WERI-Rb-1 (cell line): ENCODE measurements around the gene DMRT3.

Source experiments
- DNase-seq: peaks from one replicate; pipeline ENCODE4 v3.0.0-alpha.2; 2020
- H3K27ac ChIP-seq: fragments of 250-450 bp; sonication (Bioruptor Pico); 2 replicates; pipeline ENCODE4 v1.5.1; 2020; ENCODE audit warnings: mild to moderate bottlenecking, moderate library complexity
- H3K27me3 ChIP-seq: fragments of 250-450 bp; sonication (Bioruptor Pico); 2 replicates; pipeline ENCODE4 v1.5.1; 2021; ENCODE audit warnings: mild to moderate bottlenecking, low read depth, moderate library complexity; ENCODE audit not compliant: insufficient read depth, severe bottlenecking
- H3K36me3 ChIP-seq: fragments of 250-450 bp; sonication (Bioruptor Pico); 2 replicates; pipeline ENCODE4 v1.5.1; 2020; ENCODE audit warnings: mild to moderate bottlenecking, moderate library complexity
- H3K4me3 ChIP-seq: 2 replicates; pipeline ENCODE4 v1.5.1; 2011; ENCODE audit warnings: low read depth, mild to moderate bottlenecking, control low read depth, low read length
- H3K9me3 ChIP-seq: fragments of 250-450 bp; sonication (Bioruptor Pico); 2 replicates; pipeline ENCODE4 v1.5.1; 2021; ENCODE audit warnings: mild to moderate bottlenecking, moderate library complexity; ENCODE audit not compliant: severe bottlenecking
- TF ChIP-seq, protein P1 (sequence below): IDR thresholded peaks from 2 replicates; pipeline ENCODE4 v1.5.1; 2011; ENCODE audit warnings: low read depth, mild to moderate bottlenecking, control low read depth, inconsistent platforms, low read length

DMRT3 gene, protein sequence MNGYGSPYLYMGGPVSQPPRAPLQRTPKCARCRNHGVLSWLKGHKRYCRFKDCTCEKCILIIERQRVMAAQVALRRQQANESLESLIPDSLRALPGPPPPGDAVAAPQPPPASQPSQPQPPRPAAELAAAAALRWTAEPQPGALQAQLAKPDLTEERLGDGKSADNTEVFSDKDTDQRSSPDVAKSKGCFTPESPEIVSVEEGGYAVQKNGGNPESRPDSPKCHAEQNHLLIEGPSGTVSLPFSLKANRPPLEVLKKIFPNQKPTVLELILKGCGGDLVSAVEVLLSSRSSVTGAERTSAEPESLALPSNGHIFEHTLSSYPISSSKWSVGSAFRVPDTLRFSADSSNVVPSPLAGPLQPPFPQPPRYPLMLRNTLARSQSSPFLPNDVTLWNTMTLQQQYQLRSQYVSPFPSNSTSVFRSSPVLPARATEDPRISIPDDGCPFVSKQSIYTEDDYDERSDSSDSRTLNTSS

DNA sequence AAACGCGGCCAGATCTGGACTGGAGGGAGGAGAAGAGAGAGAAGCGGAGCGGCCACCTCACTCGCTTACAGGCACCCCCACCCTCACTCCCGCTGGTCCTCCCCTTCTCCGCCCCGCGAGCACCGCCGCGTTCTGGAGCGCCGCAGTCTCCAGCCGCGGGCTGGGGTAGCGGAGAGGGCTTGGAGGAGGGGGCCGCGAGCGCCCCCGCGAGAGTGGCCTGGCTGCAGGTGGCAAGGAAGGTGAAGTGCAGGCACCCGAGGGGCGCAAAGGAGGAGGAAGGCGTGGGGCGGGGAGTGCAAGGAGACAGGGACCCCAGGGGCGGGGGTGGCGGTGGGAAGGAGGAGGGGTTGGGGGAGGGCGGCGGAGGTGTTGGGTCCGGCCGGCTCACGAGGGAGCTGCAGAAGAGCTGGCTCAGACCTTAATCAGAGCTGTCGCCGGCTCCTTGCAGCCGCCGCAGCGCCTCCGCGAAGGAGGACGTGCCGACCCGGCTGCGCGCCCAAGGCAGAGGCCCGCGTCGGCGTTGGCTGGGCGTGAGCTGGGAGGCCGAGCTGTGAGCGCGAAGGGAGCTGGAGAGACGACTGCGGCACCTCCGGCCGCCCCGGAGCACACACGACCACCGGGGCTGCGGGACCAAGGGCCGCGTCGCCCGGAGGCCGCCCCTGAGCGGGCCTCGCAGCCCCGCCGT is at the start of gene DMRT3:
Gene DMRT3, plus strand, starts transcription at position 398 of the 685 bp plus-strand sequence. CDS start 347 bp downstream, outside the sequence.
- peaks cover 1% of the 10 kb centered on the region for H3K9me3 ChIP-seq
- peak; percentile 91 for DNase-seq
- H3K27me3 ChIP-seq, result peaks cover 15% of the 10 kb centered on the region
- peak within 1 kb of the TSS; percentile 69 for H3K27ac ChIP-seq
- peak within 1 kb of the TSS; percentile 54 for H3K4me3 ChIP-seq
- TF ChIP-seq, protein P1, sequence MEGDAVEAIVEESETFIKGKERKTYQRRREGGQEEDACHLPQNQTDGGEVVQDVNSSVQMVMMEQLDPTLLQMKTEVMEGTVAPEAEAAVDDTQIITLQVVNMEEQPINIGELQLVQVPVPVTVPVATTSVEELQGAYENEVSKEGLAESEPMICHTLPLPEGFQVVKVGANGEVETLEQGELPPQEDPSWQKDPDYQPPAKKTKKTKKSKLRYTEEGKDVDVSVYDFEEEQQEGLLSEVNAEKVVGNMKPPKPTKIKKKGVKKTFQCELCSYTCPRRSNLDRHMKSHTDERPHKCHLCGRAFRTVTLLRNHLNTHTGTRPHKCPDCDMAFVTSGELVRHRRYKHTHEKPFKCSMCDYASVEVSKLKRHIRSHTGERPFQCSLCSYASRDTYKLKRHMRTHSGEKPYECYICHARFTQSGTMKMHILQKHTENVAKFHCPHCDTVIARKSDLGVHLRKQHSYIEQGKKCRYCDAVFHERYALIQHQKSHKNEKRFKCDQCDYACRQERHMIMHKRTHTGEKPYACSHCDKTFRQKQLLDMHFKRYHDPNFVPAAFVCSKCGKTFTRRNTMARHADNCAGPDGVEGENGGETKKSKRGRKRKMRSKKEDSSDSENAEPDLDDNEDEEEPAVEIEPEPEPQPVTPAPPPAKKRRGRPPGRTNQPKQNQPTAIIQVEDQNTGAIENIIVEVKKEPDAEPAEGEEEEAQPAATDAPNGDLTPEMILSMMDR, result peak; percentile 57
- H3K36me3 ChIP-seq, result no peaks in the 10 kb centered on the region

DNA sequence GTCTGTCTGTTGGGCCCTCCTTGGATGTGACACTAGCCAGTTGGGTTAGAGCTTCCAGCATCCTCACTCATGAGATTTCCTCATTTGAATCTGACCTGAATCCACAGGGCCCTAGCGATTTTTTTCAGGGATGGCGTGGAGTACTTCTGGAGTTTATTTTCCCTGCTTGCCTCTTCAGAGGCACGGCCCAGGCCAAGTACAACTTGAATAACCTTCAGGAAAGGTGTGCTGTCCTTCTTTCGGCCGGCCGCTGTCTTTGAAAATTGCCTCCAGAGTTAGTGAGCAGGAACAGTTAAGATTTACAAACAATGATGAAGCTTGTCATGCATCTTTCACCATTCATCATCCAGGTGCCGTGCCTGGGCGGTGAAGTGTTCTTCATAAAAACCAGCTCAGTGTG is 49.5 kb upstream of the DMRT3 start:
- TF ChIP-seq, protein P1, result no peak
- Histone ChIP-seq H3K36me3 (no peaks in the 10 kb centered on the region), H3K27ac (no peak overlapping the region), H3K9me3 (no peaks in the 10 kb centered on the region), H3K27me3 (no peaks in the 10 kb centered on the region), H3K4me3 (no peak overlapping the region)
- DNase-seq, result no peak

DNA sequence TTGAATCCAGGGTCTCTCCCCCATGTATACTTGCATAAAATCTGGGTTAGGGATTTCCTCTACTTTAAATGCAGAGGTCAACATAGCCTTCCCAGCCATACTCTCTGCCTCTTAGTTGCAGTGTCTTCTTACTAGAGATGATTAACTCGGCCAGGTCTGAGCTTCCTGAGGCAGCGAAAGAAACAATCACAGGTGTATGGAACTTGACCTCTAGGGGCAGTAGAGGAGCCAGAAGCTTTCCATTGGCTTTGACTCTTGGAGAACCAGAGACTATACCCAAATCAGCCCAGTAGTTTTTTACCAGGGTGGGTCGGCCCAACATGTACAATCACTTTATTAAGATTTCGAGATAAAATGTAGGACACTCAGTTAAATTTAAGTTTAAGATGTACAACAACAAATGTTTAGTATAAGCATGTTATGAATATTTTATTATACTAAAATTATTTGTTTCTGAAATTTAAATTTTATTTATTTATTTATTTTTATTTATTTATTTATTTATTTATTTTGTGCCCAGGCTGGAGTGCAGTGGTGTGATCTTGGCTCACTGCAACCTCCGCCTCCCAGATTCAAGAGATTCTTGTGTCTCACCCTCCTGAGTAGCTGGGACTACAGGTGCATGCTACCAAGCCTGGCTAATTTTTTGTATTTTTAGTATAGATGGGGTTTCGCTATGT is 48.0 kb upstream of the DMRT3 start:
- H3K9me3 ChIP-seq, result no peaks in the 10 kb centered on the region
- no peak overlapping the region for H3K27ac ChIP-seq
- no peaks in the 10 kb centered on the region for H3K36me3 ChIP-seq
- peak; percentile 58 for DNase-seq
- TF ChIP-seq, protein P1, result peak; percentile 76
- H3K27me3 ChIP-seq, result no peaks in the 10 kb centered on the region
- H3K4me3 ChIP-seq, result no peak overlapping the region

DNA sequence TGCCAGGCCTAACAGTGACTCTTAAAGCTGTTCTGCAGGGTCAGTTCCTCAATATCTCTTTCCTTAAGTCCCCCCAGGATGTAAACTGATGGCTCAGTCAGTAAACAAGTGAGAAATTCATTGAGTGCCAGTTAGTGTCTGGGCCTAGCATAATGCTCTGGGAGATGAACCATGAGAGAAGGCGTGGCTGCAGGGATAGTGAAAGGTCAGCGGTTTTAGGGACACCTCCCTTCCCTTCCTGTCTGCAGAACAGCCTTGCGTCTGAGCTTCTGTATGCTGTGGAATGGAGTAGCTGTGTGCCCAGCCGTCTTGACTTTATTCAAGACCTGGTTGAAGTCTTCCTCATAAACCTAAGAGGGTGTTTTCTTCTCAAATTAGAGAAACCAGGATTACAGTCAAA is 46.7 kb upstream of the DMRT3 start:
- no peak for DNase-seq
- Histone ChIP-seq H3K9me3 (no peaks in the 10 kb centered on the region), H3K4me3 (no peak overlapping the region), H3K27me3 (no peaks in the 10 kb centered on the region), H3K27ac (no peak overlapping the region), H3K36me3 (no peaks in the 10 kb centered on the region)
- TF ChIP-seq, protein P1, result no peak

DNA sequence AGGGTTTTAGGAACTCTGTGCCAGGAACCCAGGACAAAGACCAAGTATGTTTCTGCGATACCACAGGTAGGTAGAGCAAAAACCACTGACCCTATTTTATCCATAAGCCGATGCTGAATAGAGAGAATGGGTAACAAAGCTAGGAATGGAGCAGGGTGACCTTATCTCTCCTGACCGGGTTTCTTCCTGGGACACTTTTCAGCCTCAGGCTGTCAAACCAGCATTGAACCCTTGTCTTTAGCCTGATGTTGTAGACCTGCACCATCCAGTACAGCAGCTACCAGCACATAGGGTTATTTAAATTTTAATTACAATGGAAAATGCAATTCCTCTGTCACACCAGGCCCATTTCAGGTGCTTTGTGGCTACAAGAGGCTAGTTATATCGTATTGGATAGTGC is 43.1 kb upstream of the DMRT3 start:
- DNase-seq, result no peak
- no peak overlapping the region for H3K4me3 ChIP-seq
- TF ChIP-seq, protein P1, result no peak

More for the DNA sequence above, 43.1 kb upstream of the DMRT3 start:
- Histone ChIP-seq H3K9me3 (no peaks in the 10 kb centered on the region), H3K36me3 (no peaks in the 10 kb centered on the region), H3K27me3 (no peaks in the 10 kb centered on the region), H3K27ac (no peak overlapping the region)
